Esophagus squamous epithelium (tissue), 4 donors: ENCODE results near the gene PLD3.

ENCODE experiments used
- POLR2A ChIP-seq, 4 donors: fragments of 450-650 bp; IDR thresholded peaks; one replicate each; pipeline ENCODE4 v1.6.1; 2017; ENCODE audit warnings: antibody characterized with exemption in 4 of 4, mild to moderate bottlenecking in 4 of 4, moderate library complexity in 3 of 4
- TF ChIP-seq, protein P1 (sequence below), 6 experiments: fragments of 450-650 bp in 4 of 6; fragments of 200-600 bp in 2 of 6; sonication (generic) in 2 of 6; IDR thresholded peaks; one replicate each; pipeline ENCODE4 v1.5.1; 2016 to 2019; ENCODE audit warnings: antibody characterized with exemption in 6 of 6, mild to moderate bottlenecking in 4 of 6, moderate library complexity in 4 of 6

DNA sequence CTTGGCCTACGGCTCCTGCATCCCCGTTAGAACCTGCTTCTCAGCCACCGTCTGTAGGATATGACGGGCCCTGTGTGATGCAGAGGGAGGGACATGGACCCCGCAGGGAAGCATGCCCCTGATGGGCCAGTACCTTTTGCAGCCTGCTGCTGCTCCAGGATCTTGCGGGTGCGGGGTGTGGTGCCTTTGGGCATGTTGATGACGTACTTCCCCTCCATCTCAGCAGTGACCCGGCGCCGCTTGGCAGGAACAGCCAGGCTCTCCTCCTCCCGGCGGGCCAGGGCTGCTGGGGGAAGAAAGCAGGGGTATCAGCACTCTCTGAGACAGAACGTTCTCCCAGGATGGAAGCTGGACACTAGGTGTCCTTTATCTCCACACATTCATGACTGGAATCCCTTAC lies 22.3 kb upstream of the PLD3 start:
- TF ChIP-seq, protein P1, sequence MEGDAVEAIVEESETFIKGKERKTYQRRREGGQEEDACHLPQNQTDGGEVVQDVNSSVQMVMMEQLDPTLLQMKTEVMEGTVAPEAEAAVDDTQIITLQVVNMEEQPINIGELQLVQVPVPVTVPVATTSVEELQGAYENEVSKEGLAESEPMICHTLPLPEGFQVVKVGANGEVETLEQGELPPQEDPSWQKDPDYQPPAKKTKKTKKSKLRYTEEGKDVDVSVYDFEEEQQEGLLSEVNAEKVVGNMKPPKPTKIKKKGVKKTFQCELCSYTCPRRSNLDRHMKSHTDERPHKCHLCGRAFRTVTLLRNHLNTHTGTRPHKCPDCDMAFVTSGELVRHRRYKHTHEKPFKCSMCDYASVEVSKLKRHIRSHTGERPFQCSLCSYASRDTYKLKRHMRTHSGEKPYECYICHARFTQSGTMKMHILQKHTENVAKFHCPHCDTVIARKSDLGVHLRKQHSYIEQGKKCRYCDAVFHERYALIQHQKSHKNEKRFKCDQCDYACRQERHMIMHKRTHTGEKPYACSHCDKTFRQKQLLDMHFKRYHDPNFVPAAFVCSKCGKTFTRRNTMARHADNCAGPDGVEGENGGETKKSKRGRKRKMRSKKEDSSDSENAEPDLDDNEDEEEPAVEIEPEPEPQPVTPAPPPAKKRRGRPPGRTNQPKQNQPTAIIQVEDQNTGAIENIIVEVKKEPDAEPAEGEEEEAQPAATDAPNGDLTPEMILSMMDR (IDR thresholded peaks at IDR 0.05), result no peak
- TF ChIP-seq POLR2A (IDR thresholded peaks at IDR 0.05), result no peak
